Measurements from ENCODE around the gene CNTN5. TPM values are rescaled to one million over a fixed set of nuclear protein-coding genes. Genes with fewer than 3 reads are reported as not detected.

Gene CNTN5
- total RNA-seq, 1 experiment from 2014 or later = not detected

DNA sequence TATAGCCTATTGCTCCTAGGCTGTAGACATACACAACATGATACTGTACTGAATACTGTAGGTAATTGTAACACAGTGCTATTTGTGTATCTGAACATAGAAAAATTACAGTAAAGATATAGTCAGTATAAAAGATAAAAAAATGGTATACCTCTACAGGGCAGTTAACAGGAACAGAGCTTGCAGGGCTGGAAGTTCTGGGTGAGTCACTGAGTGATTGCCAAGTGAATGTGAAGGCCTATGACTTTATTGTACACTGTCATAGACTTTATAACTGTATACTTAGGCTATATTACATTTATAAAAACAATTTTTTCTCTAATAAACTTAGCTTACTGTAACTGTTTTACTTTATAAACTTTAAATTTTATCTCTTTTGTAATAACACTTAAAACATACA lies 1334.0 kb downstream of the CNTN5 start:
- BruUV-seq (replicated peaks) = no TSS peak
- intact Hi-C loops (cut with micrococcal nuclease) = no loop called here
- Mint-ChIP-seq H3K9me3 (ENCODE audit: unreplicated experiment) (no peaks in the 10 kb centered on the region), H3K36me3 (ENCODE audit: insufficient read depth, unreplicated experiment) (no peaks in the 10 kb centered on the region), H3K27me3 (ENCODE audit: insufficient read depth, unreplicated experiment) (peaks cover 11% of the 10 kb centered on the region), H3K4me3 (ENCODE audit: unreplicated experiment) (no peak overlapping the region), H3K27ac (ENCODE audit: low read depth, unreplicated experiment) (no peak overlapping the region), H3K4me1 (ENCODE audit: insufficient read depth, unreplicated experiment) (no peaks in the 10 kb centered on the region)
- peak; percentile 8 for DNase-seq (ENCODE audit: unreplicated experiment)
- TF ChIP-seq, protein P1, sequence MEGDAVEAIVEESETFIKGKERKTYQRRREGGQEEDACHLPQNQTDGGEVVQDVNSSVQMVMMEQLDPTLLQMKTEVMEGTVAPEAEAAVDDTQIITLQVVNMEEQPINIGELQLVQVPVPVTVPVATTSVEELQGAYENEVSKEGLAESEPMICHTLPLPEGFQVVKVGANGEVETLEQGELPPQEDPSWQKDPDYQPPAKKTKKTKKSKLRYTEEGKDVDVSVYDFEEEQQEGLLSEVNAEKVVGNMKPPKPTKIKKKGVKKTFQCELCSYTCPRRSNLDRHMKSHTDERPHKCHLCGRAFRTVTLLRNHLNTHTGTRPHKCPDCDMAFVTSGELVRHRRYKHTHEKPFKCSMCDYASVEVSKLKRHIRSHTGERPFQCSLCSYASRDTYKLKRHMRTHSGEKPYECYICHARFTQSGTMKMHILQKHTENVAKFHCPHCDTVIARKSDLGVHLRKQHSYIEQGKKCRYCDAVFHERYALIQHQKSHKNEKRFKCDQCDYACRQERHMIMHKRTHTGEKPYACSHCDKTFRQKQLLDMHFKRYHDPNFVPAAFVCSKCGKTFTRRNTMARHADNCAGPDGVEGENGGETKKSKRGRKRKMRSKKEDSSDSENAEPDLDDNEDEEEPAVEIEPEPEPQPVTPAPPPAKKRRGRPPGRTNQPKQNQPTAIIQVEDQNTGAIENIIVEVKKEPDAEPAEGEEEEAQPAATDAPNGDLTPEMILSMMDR (IDR thresholded peaks at IDR 0.05; ENCODE audit: unreplicated experiment) = no peak
- ChIA-PET CTCF (interaction anchor here (0.6 kb wide), 1 partner anchor 72 kb away, joined by 4 read pairs; no protein-coding TSS in a partner anchor), POLR2A (no interaction called here)

DNA sequence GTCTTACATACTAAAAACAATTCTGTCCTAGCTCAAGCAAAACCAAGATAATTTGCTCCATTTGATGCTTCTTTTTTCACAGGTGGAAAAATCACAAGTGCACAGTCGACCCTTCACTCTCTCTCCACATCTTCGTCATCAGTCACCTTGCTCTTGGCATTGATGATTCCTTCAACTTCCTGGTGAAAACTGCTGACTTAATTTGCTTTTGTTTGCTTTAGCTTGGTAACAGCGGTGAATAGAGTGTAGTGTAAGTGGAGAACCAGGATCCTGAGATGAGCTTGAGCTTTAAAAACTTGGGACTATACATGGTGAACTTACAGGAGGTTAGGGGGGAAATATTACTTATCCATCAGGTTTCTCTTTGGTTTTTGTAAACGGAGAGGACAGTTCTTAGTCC lies 1335.3 kb downstream of the CNTN5 start:
- no peaks in the 10 kb centered on the region for H3K36me3 Mint-ChIP-seq (ENCODE audit: insufficient read depth, unreplicated experiment)
- H3K4me1 Mint-ChIP-seq (ENCODE audit: insufficient read depth, unreplicated experiment) = no peaks in the 10 kb centered on the region
- ChIA-PET POLR2A (no interaction called here), CTCF (no interaction called here)
- no TSS peak for BruUV-seq (replicated peaks)
- H3K27ac Mint-ChIP-seq (ENCODE audit: low read depth, unreplicated experiment) = no peak overlapping the region
- H3K27me3 Mint-ChIP-seq (ENCODE audit: insufficient read depth, unreplicated experiment) = no peaks in the 10 kb centered on the region
- H3K9me3 Mint-ChIP-seq (ENCODE audit: unreplicated experiment) = no peaks in the 10 kb centered on the region
- H3K4me3 Mint-ChIP-seq (ENCODE audit: unreplicated experiment) = no peak overlapping the region
- intact Hi-C loops (cut with micrococcal nuclease) = no loop called here
- TF ChIP-seq, protein P1 (IDR thresholded peaks at IDR 0.05; ENCODE audit: unreplicated experiment) = no peak
- no peak for DNase-seq (ENCODE audit: unreplicated experiment)

DNA sequence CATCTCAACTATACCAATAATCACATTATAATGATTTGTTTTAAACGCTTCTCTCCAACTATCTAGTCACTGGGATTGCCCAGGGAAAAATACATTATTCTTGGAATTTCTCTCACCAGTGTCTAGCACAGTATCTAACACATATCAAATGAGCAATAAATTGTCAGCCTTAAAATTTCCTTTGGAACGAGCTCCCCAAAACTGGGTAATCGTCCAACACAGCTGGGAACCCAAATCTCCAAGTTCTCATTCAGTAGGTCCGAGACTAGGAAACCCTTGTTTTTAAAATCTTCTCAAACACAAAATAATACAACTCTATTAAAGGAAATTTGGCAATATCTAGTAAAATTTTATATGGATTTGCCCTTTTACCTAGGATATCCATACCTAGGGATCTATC lies 1338.5 kb downstream of the CNTN5 start:
- H3K27me3 Mint-ChIP-seq (ENCODE audit: insufficient read depth, unreplicated experiment) = no peaks in the 10 kb centered on the region
- TF ChIP-seq, protein P1 (IDR thresholded peaks at IDR 0.05; ENCODE audit: unreplicated experiment) = no peak
- no peak overlapping the region for H3K27ac Mint-ChIP-seq (ENCODE audit: low read depth, unreplicated experiment)
- CTCF ChIA-PET = no interaction called here
- H3K36me3 Mint-ChIP-seq (ENCODE audit: insufficient read depth, unreplicated experiment) = no peaks in the 10 kb centered on the region
- no peak overlapping the region for H3K4me3 Mint-ChIP-seq (ENCODE audit: unreplicated experiment)
- intact Hi-C loops (cut with micrococcal nuclease) = no loop called here
- POLR2A ChIA-PET = no interaction called here
- H3K9me3 Mint-ChIP-seq (ENCODE audit: unreplicated experiment) = no peaks in the 10 kb centered on the region
- H3K4me1 Mint-ChIP-seq (ENCODE audit: insufficient read depth, unreplicated experiment) = no peaks in the 10 kb centered on the region
- BruUV-seq (replicated peaks) = no TSS peak
- no peak for DNase-seq (ENCODE audit: unreplicated experiment)

DNA sequence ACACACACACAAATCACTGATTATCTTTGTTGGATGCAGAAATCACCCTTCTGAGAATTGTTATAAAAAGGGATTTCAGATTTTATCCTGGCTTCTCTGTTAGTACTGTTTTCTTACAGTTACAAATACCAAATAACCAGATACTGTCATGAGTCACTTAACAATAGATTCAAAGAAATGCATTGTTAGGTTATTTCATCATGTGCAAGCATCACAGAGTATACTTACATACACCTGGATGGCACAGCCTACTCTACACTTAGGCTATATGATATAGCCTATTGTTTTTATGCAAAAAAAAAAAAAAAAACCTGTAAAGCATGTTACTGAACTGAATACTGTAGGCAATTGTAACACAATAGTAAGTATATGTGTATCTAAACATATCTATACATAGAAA lies 1347.1 kb downstream of the CNTN5 start:
- H3K4me1 Mint-ChIP-seq (ENCODE audit: insufficient read depth, unreplicated experiment) = no peaks in the 10 kb centered on the region
- intact Hi-C loops (cut with micrococcal nuclease) = no loop called here
- no peaks in the 10 kb centered on the region for H3K9me3 Mint-ChIP-seq (ENCODE audit: unreplicated experiment)
- H3K4me3 Mint-ChIP-seq (ENCODE audit: unreplicated experiment) = no peak overlapping the region
- ChIA-PET POLR2A (no interaction called here), CTCF (no interaction called here)
- H3K36me3 Mint-ChIP-seq (ENCODE audit: insufficient read depth, unreplicated experiment) = no peaks in the 10 kb centered on the region
- peaks cover 4% of the 10 kb centered on the region for H3K27me3 Mint-ChIP-seq (ENCODE audit: insufficient read depth, unreplicated experiment)
- no TSS peak for BruUV-seq (replicated peaks)
- TF ChIP-seq, protein P1 (IDR thresholded peaks at IDR 0.05; ENCODE audit: unreplicated experiment) = no peak
- no peak for DNase-seq (ENCODE audit: unreplicated experiment)
- H3K27ac Mint-ChIP-seq (ENCODE audit: low read depth, unreplicated experiment) = no peak overlapping the region

Data from MCF 10A (cell line).